Chondrocyte (in vitro differentiated cells): ENCODE measurements around the gene PSD. TPM values are rescaled to one million over a fixed set of nuclear protein-coding genes. Genes with fewer than 3 reads are reported as not detected.

Source experiments
- DNase-seq: peaks from one replicate; pipeline ENCODE4 v3.0.0; 2021; ENCODE audit warnings: mixed read lengths, low spot score
- H3K27ac Mint-ChIP-seq: one replicate; pipeline ENCODE4 v1.8.0; 2021; ENCODE audit warnings: mild to moderate bottlenecking, moderate library complexity, mixed read lengths; ENCODE audit not compliant: unreplicated experiment
- H3K27me3 Mint-ChIP-seq: 2 replicates; pipeline ENCODE4 v1.8.0; 2021; ENCODE audit warnings: low read depth, mixed read lengths
- H3K36me3 Mint-ChIP-seq: 2 replicates; pipeline ENCODE4 v1.8.0; 2021; ENCODE audit warnings: low read depth, mixed read lengths
- H3K4me1 Mint-ChIP-seq: 2 replicates; pipeline ENCODE4 v1.8.0; 2021; ENCODE audit warnings: low read depth, mild to moderate bottlenecking, mixed read lengths
- H3K4me3 Mint-ChIP-seq: one replicate; pipeline ENCODE4 v1.8.0; 2021; ENCODE audit warnings: mild to moderate bottlenecking, moderate library complexity, mixed read lengths; ENCODE audit not compliant: unreplicated experiment
- H3K9me3 Mint-ChIP-seq: 2 replicates; pipeline ENCODE4 v1.8.0; 2021; ENCODE audit warnings: low read depth, mixed read lengths
- total RNA-seq: library from RNA; stranded (reverse); gene quantifications from 3 replicates; pipeline ENCODE4 v1.2.1, GENCODE V29; 2021
- TF ChIP-seq, protein P1 (sequence below): fragments of 200-600 bp; sonication (generic); IDR thresholded peaks from 2 replicates; pipeline ENCODE4 v1.5.0; 2021; ENCODE audit warnings: antibody characterized with exemption, mild to moderate bottlenecking, moderate library complexity

The PSD gene
- total RNA-seq, 1 donor from 2014 or later: 4.0 TPM

DNA sequence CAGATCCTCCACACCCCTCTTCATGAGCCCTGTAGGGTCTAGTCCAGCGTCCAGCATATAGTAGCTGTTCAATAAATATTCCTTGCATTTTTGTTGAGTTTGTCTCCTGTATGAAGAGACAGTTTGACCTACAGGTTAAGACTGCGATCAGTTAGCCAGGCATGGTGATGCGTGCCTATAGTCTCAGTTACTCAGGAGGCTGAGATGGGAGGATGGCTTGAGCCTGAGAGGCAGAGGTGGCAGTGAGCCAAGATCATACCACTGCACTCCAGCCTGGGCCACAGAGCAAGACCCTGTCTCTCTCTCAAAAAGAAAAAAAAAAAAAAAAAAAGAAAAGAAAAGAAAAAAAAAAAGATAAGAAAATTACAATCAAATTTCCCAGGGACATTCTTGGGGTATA lies 18.9 kb upstream of the PSD start:
- Mint-ChIP-seq H3K4me1 (peaks cover 10% of the 10 kb centered on the region), H3K27me3 (peaks cover 6% of the 10 kb centered on the region), H3K4me3 (no peak overlapping the region), H3K9me3 (no peaks in the 10 kb centered on the region), H3K36me3 (no peaks in the 10 kb centered on the region), H3K27ac (no peak overlapping the region)
- DNase-seq: no peak
- TF ChIP-seq, protein P1, sequence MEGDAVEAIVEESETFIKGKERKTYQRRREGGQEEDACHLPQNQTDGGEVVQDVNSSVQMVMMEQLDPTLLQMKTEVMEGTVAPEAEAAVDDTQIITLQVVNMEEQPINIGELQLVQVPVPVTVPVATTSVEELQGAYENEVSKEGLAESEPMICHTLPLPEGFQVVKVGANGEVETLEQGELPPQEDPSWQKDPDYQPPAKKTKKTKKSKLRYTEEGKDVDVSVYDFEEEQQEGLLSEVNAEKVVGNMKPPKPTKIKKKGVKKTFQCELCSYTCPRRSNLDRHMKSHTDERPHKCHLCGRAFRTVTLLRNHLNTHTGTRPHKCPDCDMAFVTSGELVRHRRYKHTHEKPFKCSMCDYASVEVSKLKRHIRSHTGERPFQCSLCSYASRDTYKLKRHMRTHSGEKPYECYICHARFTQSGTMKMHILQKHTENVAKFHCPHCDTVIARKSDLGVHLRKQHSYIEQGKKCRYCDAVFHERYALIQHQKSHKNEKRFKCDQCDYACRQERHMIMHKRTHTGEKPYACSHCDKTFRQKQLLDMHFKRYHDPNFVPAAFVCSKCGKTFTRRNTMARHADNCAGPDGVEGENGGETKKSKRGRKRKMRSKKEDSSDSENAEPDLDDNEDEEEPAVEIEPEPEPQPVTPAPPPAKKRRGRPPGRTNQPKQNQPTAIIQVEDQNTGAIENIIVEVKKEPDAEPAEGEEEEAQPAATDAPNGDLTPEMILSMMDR: no peak

DNA sequence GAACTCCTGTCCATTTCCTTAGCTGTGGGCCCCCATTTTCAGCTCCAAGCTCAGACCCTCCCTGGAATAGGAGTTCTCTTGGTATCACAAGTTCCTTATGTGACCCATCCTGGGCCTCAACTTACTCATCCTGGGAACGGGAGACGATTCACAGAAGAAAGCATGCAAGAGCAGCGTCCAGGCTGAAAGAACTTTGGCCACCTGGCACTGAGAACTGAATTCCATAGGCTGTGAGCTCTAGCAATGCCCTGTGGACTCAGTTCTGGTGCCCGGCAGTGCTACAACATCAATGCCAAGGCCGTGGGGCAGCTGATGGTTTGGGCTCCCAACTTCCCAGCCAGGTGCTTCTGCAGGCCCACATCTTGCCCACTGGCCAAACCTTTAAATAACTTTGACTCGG lies 17.7 kb upstream of the PSD start:
- no peak overlapping the region for H3K4me3 Mint-ChIP-seq
- no peaks in the 10 kb centered on the region for H3K9me3 Mint-ChIP-seq
- H3K36me3 Mint-ChIP-seq: no peaks in the 10 kb centered on the region
- H3K27me3 Mint-ChIP-seq: peaks cover 3% of the 10 kb centered on the region
- DNase-seq: no peak
- no peak overlapping the region for H3K27ac Mint-ChIP-seq
- TF ChIP-seq, protein P1: no peak
- peaks cover 18% of the 10 kb centered on the region for H3K4me1 Mint-ChIP-seq

GRCh38 chr10:102435529-102436233 lies 17.1 kb upstream of the PSD start:
- H3K27ac Mint-ChIP-seq: no peak overlapping the region
- no peak for DNase-seq
- peaks cover 19% of the 10 kb centered on the region for H3K4me1 Mint-ChIP-seq
- no peaks in the 10 kb centered on the region for H3K9me3 Mint-ChIP-seq
- H3K4me3 Mint-ChIP-seq: no peak overlapping the region
- H3K36me3 Mint-ChIP-seq: no peaks in the 10 kb centered on the region
- TF ChIP-seq, protein P1: no peak
- peaks cover 3% of the 10 kb centered on the region for H3K27me3 Mint-ChIP-seq

DNA sequence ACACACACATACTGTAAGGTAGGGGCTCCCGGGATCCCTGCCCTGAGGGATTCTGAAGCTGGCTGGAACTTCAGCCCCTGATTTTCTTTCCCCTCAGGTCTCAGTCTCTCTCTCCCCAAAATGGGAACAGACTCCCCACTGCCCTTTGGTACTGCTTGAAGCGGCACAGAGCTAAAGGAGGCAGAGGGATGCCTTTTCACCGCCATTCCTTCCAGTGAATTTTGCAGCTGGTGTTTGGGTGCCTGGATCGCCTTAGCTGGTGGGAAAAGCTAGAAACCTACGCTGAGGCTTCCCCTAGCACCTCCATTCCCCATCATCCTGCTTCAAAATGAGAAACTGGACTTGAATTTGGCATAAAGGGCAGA lies 16.5 kb upstream of the PSD start:
- no peak overlapping the region for H3K4me3 Mint-ChIP-seq
- peaks cover 19% of the 10 kb centered on the region for H3K4me1 Mint-ChIP-seq
- TF ChIP-seq, protein P1: no peak
- no peak overlapping the region for H3K27ac Mint-ChIP-seq
- H3K27me3 Mint-ChIP-seq: peaks cover 3% of the 10 kb centered on the region
- H3K9me3 Mint-ChIP-seq: no peaks in the 10 kb centered on the region
- H3K36me3 Mint-ChIP-seq: no peaks in the 10 kb centered on the region
- DNase-seq: no peak

GRCh38 chr10:102434394-102435132 lies 16.0 kb upstream of the PSD start:
- Mint-ChIP-seq H3K36me3 (no peaks in the 10 kb centered on the region), H3K9me3 (no peaks in the 10 kb centered on the region), H3K27ac (no peak overlapping the region), H3K4me1 (peaks cover 19% of the 10 kb centered on the region), H3K4me3 (no peak overlapping the region), H3K27me3 (peaks cover 3% of the 10 kb centered on the region)
- TF ChIP-seq, protein P1: no peak
- no peak for DNase-seq
